ENCODE measurements around the gene MGAT5B.

- no peak for TF ChIP-seq CTCF (conservative IDR thresholded peaks at IDR 0.05 in 1 of 2, IDR thresholded peaks at IDR 0.05 in 1 of 2; ENCODE audit: extremely low read depth in 1 of 2, insufficient read depth in 1 of 2, low read depth in 1 of 2, low read length in 2 of 2)
- TF ChIP-seq EZH2 (IDR thresholded peaks at IDR 0.05; ENCODE audit: borderline replicate concordance, low read length), result no peak
These were observed 21.1 kb downstream of the MGAT5B start for GRCh38 chr17:76889323-76889722.
